Endodermal cell (in vitro differentiated cells): Measurements from ENCODE around the gene RPAP2. TPM values are rescaled to one million over a fixed set of nuclear protein-coding genes. Genes with fewer than 3 reads are reported as not detected.

Experiments used
- DNase-seq: peaks from one replicate; pipeline ENCODE4 v3.0.0-alpha.2; 2017
- H3K27ac ChIP-seq: 2 replicates; pipeline ENCODE4 v1.5.1; 2013; ENCODE audit warnings: mild to moderate bottlenecking, low read depth, low read length, moderate library complexity
- H3K27me3 ChIP-seq: 2 replicates; pipeline ENCODE4 v1.6.1; 2013; ENCODE audit warnings: mild to moderate bottlenecking, low read length, moderate library complexity; ENCODE audit not compliant: insufficient read depth, control insufficient read depth, poor library complexity, severe bottlenecking
- H3K36me3 ChIP-seq: 2 replicates; pipeline ENCODE4 v1.7.0; 2013; ENCODE audit warnings: mild to moderate bottlenecking, low read length, moderate library complexity; ENCODE audit not compliant: control insufficient read depth, insufficient read depth
- H3K4me1 ChIP-seq: one replicate; pipeline ENCODE4 v1.7.0; 2013; ENCODE audit warnings: low read length; ENCODE audit not compliant: control insufficient read depth, insufficient read depth
- H3K4me3 ChIP-seq: 2 replicates; pipeline ENCODE4 v1.5.1; 2013; ENCODE audit warnings: mild to moderate bottlenecking, low read length, moderate library complexity
- H3K9ac ChIP-seq: 2 replicates; pipeline ENCODE4 v1.6.1; 2013; ENCODE audit warnings: mild to moderate bottlenecking, low read length, moderate library complexity; ENCODE audit not compliant: poor library complexity, severe bottlenecking; ENCODE audit errors: extremely low read depth
- H3K9me3 ChIP-seq: 2 replicates; pipeline ENCODE4 v1.6.1; 2013; ENCODE audit warnings: mild to moderate bottlenecking, low read length, moderate library complexity; ENCODE audit not compliant: control insufficient read depth
- H3K27ac Mint-ChIP-seq: 2 replicates; pipeline ENCODE4 v1.8.0; 2020; ENCODE audit warnings: mixed read lengths
- H3K27me3 Mint-ChIP-seq: 2 replicates; pipeline ENCODE4 v1.8.0; 2021; ENCODE audit warnings: mild to moderate bottlenecking, mixed read lengths; ENCODE audit not compliant: insufficient read depth
- H3K36me3 Mint-ChIP-seq: 2 replicates; pipeline ENCODE4 v1.8.0; 2020; ENCODE audit warnings: low read depth, mixed read lengths
- H3K4me1 Mint-ChIP-seq: 2 replicates; pipeline ENCODE4 v1.8.0; 2020; ENCODE audit warnings: mixed read lengths
- H3K4me3 Mint-ChIP-seq: 2 replicates; pipeline ENCODE4 v1.8.0; 2020; ENCODE audit warnings: mild to moderate bottlenecking, moderate library complexity, mixed read lengths
- H3K9me3 Mint-ChIP-seq: 2 replicates; pipeline ENCODE4 v1.8.0; 2020; ENCODE audit warnings: mild to moderate bottlenecking, mixed read lengths
- CTCF ChIP-seq: fragments of 200-600 bp; sonication (generic); conservative IDR thresholded peaks from 2 replicates; pipeline ENCODE4 v1.5.0; 2021; ENCODE audit warnings: antibody characterized with exemption, mild to moderate bottlenecking
- WGBS, 2 experiments: methylation state at CpG; one replicate each; pipeline versions ENCODE4 v1.1.5 to v1.1.7; 2013; ENCODE audit warnings: missing lambda C conversion rate in 2 of 2, mixed read lengths in 1 of 2; ENCODE audit not compliant: insufficient coverage in 1 of 2, insufficient read length in 1 of 2; 5-methylcytosine and 5-hydroxymethylcytosine counted together
- total RNA-seq, 2 donors: library from RNA; stranded (reverse); fragmentation: NEBNext Ultra II Directional in 1 of 2; extraction: Animal tissue kit (Norgen Biotek cat#: 25700) in 1 of 2; gene quantifications; 2 replicates in 1 of 2; 3 replicates in 1 of 2; pipeline ENCODE4 v1.2.1, GENCODE V29; 2021

Gene RPAP2
- total RNA-seq, 2 donors from 2014 or later, result 38.6 to 43.7 TPM

GRCh38 chr1:92262516-92262915 lies 36.3 kb upstream of the RPAP2 start:
- Mint-ChIP-seq H3K4me1 (no peaks in the 10 kb centered on the region), H3K27me3 (no peaks in the 10 kb centered on the region), H3K36me3 (peaks cover 79% of the 10 kb centered on the region), H3K4me3 (no peak overlapping the region), H3K9me3 (peaks cover 2% of the 10 kb centered on the region), H3K27ac (no peak overlapping the region)
- Histone ChIP-seq H3K4me3 (no peak overlapping the region), H3K9ac (no peak overlapping the region), H3K36me3 (peaks cover 53% of the 10 kb centered on the region), H3K27me3 (no peaks in the 10 kb centered on the region), H3K27ac (no peak overlapping the region), H3K9me3 (no peaks in the 10 kb centered on the region), H3K4me1 (no peaks in the 10 kb centered on the region)
- DNase-seq, result no peak
- no peak for TF ChIP-seq CTCF
- 90% methylated on average over 2 to 3 of the region's 3 CpGs for WGBS, 2 experiments

- H3K4me1 ChIP-seq, result no peaks in the 10 kb centered on the region
- no peak overlapping the region for H3K4me3 Mint-ChIP-seq
- no peaks in the 10 kb centered on the region for H3K27me3 Mint-ChIP-seq
- H3K27me3 ChIP-seq, result no peaks in the 10 kb centered on the region
- no peak overlapping the region for H3K4me3 ChIP-seq
- H3K9ac ChIP-seq, result no peak overlapping the region
- H3K36me3 ChIP-seq, result peaks cover 63% of the 10 kb centered on the region
- no peak for DNase-seq
- no peak overlapping the region for H3K27ac ChIP-seq
- TF ChIP-seq CTCF, result no peak
- H3K4me1 Mint-ChIP-seq, result no peaks in the 10 kb centered on the region
- no peaks in the 10 kb centered on the region for H3K9me3 Mint-ChIP-seq
- no peak overlapping the region for H3K27ac Mint-ChIP-seq
- H3K36me3 Mint-ChIP-seq, result peaks cover 47% of the 10 kb centered on the region
- 88 to 98% methylated on average over 1 of the region's 1 CpG for WGBS, 2 experiments
- no peaks in the 10 kb centered on the region for H3K9me3 ChIP-seq
Measured at GRCh38 chr1:92273039-92273438, 25.8 kb upstream of the RPAP2 start.

- H3K4me3 Mint-ChIP-seq, result no peak overlapping the region
- no peaks in the 10 kb centered on the region for H3K4me1 ChIP-seq
- no peak overlapping the region for H3K4me3 ChIP-seq
- H3K27me3 ChIP-seq, result no peaks in the 10 kb centered on the region
- no peak for TF ChIP-seq CTCF
- no peak for DNase-seq
- no peaks in the 10 kb centered on the region for H3K4me1 Mint-ChIP-seq
- no peak overlapping the region for H3K27ac Mint-ChIP-seq
- 92 to 100% methylated on average over 1 of the region's 1 CpG for WGBS, 2 experiments
- peaks cover 43% of the 10 kb centered on the region for H3K36me3 Mint-ChIP-seq
- no peaks in the 10 kb centered on the region for H3K9me3 ChIP-seq
- no peaks in the 10 kb centered on the region for H3K27me3 Mint-ChIP-seq
- no peak overlapping the region for H3K9ac ChIP-seq
- peaks cover 53% of the 10 kb centered on the region for H3K36me3 ChIP-seq
- H3K9me3 Mint-ChIP-seq, result no peaks in the 10 kb centered on the region
- no peak overlapping the region for H3K27ac ChIP-seq
Measured at GRCh38 chr1:92274939-92275338, 23.9 kb upstream of the RPAP2 start.
